Amygdala (tissue), 56 donors: ENCODE results near the gene PVALEF.
"Not testable (repeated sequence)": the region's sequence is repeated elsewhere in the genome, so short reads cannot be mapped to it uniquely, and the experiment has no call there.

Experiments
- DNase-seq, 56 donors: peaks; one replicate each; lab custom pipeline; 2025; lab: John Stamatoyannopoulos, UW

PVALEF gene

DNA sequence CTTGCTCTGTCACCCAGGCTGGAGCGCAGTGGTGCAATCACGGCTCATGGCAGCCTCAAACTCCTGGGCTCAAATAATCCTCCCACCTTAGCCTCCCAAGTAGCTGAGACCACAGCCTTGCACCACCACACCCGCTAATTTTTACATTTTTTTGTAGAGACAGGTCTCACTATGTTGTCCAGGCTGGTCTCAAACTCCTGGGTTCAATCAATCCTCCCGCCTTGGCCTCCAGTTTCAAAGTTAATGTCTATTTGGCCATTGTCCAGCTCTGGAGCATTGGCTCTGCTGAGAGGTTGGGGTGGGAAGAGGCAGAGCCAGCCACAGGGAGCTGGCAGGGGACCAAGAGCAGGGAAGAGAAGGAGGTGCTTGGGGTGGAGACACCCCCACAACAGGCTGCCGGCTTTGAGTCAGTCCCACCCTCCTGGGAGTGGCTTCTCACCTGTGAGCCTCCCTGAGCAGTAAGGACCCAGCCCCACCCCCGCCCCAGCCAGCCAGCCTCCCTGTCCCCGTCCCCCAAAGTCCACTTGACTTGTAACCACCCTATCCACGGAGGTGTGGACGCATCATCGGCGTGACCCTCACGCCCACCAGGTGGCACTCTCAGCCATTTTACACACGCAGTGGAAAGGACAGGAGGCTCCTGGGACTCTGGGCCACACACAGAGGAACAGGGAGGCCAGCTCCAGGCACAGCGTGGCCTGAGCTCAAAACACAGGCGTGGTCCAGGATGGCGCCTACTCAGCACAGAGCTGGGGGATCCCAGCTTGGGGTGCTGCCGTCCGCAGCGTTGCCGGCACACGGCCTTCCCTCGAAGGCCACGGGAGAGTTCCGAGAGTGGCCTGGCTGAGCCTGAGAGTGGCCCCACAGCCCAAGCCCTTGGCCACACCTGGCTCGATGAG lies 22.8 kb upstream of the PVALEF start:
- DNase-seq, result peak in 52 of 56 donors; percentile 24 to 94 (median 67)

DNA sequence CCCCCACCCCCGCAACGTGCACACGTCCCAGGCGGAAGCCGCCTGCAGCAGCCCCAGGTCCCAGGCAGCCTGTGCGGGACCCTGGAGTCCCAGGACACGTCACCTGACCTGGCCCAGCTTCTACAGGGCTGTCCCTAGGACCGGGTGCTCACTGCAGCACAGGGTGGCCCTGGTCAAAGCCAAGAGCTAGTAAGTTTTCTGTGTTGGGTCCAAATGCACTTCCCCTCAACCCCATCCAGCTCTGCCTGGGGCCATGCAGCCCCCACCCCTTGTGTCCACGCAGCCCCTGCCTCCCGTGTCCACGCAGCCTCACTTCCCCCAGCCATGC lies 22.1 kb upstream of the PVALEF start:
- no peak for DNase-seq

DNA sequence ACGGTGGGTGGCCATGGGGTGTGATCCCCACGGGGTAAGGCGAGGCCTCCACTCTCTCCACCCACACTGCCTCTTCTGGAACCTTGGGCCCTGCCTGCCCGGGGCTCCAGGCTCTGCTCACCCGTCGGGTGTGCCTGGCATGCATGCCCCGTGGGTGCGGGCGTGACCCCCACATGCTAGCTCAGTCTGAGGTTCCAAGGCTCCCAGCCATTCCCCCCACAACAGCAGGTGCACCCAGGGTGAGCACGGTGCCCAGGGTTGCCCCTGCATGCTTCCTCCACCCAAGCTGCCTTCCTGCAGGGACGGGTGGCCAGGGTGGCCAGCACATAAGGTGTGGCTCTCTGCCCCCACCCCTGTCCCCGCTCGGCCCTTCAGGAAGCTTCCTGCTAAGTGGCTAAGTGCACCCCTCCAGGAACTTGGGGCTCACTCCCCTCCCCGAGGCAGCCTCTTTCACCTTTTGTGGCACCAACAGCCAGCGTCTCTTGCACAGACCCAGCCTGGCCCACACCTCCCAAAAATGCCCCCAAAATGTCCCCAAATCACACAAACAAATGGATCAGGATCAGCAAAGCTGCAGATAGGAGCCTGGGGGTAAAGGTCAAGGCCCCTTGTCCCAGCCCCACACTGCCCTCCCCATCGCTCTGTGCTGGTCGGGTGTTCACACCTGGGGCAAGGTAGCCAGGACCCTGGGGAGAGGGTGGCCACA lies 21.4 kb upstream of the PVALEF start:
- no peak for DNase-seq

DNA sequence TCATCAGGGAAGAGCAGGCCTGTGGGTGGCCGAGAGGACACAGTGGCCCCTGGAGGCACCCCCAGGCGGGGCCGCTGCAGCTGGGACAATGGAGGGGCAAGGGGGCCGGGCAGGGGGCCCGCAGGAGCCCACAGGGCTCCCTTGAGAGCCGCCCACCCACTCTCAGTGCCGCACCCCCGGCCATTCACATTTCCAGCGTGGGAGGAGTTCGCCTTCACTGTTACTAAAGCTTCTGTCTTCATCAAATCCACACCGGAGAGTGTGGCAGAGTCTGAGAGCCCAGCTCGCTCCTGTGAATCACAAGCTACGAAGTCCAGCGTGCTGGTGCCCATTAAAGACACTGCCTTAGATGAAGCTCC lies 20.9 kb upstream of the PVALEF start:
- DNase-seq, result no peak

DNA sequence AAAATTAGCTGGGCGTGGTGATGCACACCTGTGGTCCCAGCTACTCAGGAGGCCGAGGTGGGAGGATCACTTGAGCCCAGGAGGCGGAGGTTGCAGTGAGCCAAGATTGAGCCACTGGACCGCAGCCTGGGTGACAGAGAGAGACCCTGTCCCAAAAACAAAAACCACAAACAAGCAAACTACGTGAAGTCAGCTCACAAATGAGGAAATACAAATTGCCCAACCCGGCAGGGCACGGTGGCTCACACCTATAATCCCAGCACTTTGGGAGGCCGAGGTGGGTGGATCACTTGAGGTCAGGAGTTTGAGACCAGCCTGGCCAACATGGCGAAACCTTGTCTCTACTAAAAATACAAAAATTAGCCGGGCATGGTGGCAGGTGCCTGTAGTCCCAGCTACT lies 19.1 kb upstream of the PVALEF start:
- not testable (repeated sequence) for DNase-seq

DNA sequence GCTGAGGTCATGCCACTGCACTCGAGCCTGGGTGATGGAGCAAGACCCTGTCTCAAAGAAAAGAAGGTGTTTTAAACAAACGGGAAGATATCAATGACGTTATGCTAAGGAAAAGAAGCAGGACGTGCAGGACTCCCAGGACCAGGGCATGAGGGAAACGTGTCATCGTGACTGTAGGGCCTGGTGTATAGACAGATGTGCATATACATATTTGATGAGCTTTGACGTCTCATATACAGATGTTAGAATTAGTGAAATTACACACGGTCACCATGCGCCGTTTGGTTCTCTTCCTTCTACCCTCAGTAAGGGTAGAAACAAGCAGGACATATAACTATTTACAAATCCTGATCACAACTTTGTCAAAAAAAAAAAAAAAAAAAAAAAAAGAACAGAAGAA lies 17.6 kb upstream of the PVALEF start:
- no peak for DNase-seq

DNA sequence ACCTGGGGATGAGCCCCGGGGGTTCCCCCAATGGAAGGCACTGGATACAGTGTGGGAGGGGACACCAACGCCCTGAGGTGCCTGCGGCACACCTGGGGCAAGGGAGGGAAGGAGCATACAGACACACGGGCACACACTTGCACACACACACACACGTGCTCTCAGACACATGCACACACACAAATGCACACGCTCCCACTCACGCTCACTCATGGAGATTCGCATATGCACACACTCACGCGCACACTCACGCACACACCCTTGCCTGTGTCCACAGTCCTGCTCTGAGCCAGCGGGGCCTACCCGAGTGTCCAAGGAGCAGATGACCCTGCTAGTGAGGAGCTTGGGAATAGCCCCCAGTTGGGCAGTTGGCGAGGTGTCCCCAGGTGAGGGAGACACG lies 16.7 kb upstream of the PVALEF start:
- DNase-seq, result no peak

DNA sequence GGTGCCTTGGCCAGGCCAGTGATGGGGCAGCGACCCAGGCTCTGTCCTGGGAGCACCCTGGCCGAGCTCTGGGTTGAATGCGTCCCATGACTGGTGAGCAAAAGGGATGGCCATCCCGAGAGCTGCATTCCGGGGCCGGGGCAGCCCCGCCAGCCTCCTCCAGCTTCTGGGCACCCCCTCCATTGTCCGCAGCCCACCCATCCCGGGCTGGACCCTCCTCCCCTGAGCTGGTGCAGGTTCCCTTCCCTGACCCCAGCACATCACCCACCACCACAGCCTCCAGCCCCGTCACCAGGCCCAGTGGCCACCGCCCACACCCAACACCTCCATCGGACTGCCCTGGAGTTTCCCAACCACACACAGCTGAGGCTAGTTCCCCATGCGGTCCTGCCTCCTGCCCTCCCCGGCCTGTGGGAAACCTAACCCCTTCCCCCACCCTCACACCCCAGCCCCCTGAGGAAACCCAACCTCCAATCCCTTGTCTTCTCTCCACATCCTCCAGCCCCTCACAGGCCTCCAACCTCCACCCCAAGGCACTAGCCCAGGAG lies 16.2 kb upstream of the PVALEF start:
- DNase-seq, result no peak

DNA sequence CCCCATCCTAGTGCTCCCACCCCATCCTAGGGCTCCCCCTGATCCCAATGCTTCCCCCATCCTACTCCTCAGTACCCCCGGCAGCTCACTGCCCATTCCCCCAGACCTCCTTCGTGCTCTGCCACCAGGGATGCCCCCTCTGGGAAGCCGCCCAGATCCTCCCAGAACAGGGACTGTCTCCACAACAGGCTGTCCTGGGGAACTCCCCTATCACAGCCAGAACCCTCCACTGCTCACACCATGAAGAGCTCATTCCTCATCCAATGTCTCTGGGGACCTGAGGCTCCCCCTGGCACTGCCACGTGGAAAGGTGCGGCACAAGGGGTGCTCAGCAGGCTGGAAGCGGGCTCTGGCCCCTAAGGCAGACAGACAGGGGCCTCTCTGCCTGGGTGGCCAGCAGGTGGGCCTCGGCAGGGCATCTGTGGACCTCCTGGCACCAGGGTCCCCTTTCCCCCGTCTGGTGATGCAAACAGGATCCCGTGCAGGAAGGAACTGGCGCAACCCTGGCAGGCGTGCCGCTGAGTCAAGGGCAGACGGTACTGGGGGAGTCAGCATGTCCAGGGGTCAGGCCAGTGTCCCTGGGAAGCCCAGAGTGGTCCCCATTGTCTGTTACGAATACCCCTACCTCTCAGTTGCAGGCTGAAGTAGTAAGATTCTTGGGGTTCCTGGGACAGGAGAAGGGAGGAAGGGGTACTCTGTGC lies 14.8 kb upstream of the PVALEF start:
- DNase-seq, result no peak

DNA sequence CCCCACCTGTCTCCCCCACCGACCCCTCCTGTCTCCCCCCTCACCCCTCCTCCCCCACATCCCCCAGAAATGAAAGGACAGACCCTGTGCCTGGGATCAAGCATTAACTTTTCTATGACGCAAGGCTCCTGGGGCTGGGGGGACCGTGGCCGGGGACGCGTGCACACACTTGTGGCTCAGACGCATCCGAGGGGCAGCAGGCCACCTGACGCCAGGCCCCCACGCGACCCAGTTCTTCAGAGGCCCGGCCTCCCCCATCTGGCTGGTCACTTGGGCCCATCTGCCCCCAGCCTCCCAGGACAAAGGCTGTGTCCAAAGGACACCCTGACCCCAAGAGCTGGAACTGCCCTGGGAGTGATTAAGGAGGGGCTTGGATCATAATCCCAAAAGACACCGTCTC lies 14.0 kb upstream of the PVALEF start:
- no peak for DNase-seq

DNA sequence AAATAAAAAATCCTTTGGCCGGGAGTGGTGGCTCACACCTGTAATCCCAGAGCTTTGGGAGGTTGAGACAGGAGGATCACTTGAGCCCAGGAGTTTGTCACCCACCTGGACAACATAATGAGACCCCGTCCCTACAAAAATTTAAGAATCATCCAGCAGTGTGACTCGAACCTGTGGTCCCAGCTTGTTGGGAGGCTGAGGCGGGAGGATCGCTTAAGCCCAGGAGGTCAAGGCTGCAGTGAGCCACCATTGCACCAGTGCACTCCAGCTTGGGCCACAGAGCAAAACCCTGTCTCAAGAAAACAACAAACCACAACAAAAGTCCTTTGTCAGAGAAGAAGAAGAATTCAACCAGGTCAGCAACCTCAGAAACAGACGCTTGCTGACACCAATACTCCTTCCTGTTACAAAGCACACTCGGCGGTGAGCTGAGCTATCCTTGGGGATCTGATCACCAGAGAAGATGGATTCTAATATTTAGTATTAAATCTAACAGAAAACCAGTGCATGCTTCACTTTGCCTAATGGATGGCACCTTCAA lies 12.9 kb upstream of the PVALEF start:
- DNase-seq, result no peak

DNA sequence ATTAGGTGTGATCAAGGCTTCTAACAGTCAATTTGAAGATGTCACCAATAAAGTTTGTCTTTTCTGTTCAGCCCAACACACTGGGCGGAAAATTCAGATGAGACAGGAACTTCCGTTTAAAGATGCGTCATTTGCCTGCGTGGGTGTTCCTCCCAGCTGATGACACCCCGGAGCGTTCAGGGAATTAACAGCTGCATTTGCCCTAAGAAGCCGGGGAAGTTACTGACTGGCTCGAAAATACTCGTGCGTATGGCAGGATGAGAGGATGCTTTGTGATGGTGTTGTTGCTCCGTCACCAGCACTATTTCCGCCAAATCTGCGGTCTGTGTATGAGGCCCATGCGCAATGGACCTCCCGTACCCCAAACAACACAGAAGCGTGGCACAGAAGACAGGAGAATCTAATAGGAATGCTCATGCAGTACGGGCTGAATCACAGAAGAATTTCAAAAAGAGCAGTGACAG lies 11.9 kb upstream of the PVALEF start:
- peak in 49 of 56 donors; percentile 22 to 91 (median 70) for DNase-seq

DNA sequence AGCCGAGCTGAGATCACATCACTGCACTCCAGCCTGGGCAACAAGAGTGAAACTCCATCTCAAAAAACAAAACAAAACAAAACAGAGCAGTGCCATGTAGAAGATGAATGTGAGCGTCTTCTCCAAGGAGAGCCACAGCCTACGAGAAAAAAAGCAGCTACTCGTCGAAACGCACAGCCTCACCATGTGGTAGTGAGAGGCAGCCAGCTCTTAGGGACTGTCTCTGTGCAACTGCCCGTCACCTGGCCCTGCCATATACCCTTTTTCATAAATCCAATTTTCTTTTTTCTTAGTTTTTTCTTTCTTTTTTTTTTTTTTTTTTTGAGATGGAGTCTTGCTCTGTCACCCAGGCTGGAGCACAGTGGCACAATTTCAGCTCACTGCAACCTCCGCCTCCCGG lies 11.3 kb upstream of the PVALEF start:
- not testable (repeated sequence) for DNase-seq

DNA sequence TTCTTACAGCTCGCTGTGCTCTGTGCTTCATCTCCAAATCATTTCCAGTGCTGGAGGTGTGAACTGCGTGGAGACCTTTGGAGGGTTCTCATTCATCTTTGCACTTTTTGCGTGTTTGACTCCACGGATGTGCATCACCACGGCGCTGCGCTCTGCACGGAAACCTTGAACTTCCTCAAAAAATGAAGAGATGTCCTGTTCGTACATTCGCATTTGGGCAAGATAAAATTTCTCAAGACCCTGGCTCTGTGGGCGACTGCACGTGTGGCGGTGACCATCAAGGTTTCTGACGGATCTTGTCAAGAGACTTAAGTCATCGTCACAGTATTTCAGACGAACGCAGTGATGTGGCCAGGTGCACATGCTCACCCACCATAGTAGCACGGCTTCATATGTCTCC lies 10.3 kb upstream of the PVALEF start:
- no peak for DNase-seq

DNA sequence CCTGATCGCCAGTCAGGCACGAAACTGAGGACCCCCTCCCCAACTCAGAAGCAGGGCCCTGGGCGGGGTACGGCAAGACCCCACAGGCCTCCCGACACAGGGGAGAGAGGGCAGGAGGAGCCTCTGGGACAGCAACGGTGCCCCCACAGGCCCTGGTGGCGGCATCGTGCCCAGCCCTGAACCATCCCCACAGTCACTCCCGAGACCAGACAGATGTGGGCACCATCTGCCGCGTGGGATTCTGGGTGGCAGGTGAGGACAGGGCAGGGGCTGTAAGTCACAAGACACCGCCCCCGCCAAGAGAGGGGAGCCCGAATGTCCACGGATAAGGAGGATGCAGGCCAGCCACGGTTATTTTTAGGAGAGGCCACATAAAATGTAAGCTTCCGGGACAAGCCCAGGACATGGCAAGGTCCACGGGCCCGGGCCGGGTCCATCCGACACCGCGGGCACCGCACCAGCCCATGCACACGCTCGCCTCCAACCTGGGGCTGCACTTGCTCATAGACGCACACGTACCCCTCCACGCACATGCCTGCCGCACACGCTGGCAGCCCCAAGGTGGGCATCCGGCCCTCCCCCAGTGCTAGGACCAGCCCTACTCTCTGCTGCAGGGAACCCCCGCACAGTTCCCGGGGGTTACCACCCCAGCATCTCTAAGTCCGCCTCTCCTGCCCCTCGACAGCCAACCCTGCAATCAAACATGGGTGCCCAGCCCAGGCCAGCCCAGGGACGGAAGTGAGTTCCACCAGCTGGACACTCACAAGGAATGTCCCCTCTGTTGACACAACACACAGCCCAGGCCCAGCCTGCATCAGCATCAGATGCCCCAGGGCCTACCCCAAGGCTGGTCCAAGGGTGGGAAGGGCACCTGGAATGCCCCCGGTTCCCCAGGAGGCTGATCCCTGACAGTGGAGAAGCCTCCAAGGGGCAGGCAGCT lies 8.2 kb upstream of the PVALEF start:
- no peak for DNase-seq

DNA sequence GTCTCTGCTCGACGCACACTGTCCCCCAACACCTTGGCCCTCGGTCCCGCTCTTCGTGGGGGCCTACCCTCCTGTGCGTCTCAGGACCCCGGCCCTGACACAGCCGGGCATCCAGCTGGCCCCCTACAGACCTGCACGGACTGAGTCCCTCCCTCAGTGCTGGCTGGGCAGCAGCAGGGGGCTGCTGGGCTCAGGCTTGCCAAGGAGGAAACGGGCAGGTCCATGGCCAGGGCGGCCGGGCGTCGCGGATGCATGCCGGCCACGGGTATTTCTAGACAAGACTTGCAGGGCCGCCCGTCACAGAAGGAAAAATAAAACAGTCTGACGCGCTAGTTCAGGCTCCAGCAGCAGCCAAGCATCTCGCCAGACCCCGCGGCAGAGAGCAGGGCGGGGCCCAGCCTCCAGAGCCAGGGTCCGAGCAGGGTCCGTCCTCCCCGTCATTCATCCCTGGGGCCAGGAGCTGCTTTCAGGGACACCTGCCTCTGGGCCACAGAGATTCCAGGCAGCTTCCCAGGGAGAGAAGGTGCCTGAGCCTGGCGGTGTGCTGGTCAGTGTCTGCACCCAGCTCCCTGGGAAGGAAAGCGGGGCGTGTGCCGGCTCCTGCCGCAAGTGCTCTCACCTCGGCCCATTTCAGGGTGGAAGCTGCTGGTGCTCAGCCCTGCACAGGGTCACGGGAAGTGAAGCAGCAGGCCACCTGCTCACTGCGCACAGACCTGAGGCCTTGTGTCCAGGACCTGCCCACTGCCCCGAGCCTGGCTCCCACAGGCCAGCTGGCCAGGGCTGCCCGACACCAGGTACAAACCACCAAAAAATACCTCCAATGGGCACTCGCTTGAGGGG lies 7.2 kb upstream of the PVALEF start:
- DNase-seq, result no peak

DNA sequence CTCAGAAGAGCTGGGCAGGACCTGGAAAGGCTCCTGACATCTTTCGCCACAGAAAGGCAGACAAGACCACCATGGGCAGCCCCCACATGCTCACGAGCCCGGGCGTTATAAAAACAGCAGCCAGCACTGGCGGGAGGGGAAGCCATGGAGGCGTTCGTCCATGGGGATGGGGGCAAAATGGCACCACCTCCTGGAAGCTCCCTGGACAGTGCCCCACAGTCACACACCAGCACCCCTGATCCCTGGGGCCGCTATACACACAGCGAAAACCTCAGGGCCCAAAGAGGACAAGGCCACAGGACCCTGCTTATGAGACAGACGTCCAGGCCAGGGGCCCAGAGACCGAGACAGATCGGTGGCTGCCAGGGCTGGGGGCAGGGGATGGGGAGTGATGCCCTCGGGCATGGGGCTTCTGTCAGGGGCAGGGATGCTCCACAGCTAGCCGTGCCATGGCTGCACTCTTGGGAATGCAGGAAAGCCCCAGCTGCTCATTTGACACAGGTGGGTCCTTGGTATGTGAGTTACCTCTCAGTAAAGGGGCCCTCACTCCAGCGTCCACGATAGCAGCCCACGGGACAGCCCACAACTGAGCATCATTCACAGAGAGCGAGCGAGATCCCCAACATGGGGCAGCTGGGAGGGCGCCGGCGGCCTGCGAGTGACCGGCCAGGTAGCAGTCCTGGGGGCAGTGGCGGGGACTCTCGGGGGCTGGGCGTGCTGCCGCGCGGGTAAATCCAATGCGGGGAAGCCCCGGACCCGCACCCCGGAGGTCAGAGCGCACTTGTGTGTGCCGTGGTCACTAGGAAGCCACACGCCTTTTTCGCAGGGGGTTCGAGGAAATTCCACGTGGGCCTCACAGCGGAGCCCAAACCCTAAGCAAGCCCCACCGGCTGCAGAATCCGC lies 6.4 kb upstream of the PVALEF start:
- DNase-seq, result no peak
